ENCODE data around the gene SSBP1.

Gene SSBP1

DNA sequence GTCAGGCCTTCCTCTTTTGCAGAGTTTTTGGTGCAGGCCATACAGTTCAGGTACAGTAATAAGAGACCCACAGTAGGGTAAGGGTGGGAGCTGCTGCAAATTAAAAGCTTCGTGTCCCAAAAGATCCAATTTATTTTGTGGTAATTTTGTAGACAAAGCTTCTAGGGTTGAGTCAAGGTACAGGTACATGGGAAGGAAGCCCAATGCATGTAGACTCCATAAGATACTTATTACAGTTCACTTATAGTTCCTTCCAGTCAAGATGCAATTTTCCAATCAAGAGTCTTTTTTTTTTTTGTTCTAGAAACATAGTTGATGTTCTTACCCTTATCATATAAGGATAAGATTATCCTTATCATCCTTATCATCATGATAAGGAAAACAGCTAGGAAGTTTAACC, 38.2 kb downstream of the SSBP1 start, which contains the start of gene TAS2R4:
TSS of gene TAS2R4 (plus strand) at position 301 of the 400 bp plus-strand sequence. CDS start 1,815 bp downstream, outside the sequence.
- no peak for DNase-seq (ENCODE audit: low spot score)

DNA sequence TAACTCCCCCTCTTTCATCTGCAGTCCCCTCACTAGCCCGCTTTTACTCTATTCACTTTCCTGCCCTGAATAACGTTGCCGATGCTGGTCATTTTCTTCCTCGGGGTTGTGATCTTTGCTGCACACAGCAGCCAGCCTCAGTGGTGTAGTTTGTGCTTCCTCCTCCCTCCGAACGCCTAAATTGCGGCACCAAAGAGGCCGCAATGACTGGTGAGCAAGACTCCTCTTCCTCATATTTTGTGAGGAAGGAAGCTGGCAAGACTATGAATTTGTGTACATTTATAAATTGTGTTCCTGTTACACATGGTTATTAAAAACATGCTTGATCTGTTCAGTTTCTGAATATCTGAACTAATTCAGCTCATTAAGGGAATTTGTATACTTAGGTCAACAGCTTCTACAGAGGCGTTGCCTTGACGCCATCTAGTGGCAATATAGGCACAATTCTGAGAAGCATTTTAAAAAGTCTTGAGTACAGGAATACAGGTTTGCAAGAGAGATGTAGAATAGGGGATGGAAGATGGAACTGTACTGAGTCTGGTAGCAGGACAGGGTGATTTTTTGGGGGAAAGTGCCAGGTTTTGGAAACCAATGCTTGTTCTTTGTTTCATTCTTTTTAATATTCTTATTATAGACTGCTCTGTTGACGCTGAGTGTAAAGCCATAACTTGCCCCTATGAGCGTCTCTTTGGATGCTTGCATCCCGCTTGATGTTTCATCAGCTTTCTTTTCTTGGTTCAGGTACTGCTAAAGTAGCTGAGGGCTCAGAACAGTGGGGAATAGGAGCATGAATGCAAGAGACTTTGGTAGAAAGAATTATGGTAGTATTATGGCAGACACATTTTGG, 47.8 kb downstream of the SSBP1 start:
- peak; percentile 83 for DNase-seq (ENCODE audit: low spot score)

DNA sequence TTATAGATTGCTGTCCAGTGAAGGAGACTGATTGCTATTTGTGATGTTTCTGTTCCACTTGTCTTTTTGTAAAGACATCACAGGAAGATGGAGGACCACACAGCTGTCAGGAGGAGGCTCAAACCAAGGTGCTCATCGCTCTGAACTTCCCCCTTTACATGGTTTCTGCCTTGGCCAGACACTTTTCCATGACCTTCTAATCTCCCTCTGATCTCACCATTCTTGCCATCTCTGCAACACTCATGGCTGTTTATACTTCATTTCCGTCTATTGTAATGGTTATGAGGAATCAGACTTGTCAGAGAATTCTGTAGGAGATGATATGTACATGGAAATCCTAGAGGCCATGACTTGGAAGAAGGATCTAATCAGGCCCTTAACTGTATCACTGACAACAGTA, 50.1 kb downstream of the SSBP1 start:
- DNase-seq (ENCODE audit: low spot score), result no peak

DNA sequence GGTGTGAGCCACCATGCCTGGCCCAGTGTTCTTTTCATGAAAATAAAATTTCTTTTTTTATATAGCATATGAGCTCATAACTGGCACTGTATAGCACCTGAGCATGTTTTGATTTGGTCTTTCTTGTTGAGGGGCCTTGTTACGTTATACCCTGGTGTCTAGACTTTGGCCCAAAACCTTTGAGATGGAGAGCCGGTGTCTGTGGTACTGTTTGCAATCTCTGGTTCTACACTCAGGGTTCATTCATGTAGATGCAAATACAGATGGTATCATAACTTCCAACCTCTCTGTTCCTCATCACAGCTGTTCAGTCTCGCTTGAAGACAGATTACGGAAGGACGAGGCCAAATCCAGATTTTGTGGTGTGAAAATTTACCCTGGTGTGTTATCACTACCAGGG, 51.8 kb downstream of the SSBP1 start, which contains the start of gene TAS2R5:
TSS of gene TAS2R5 (plus strand) at position 301 of the 400 bp plus-strand sequence. CDS start 145 bp downstream, outside the sequence.
- no peak for DNase-seq (ENCODE audit: low spot score)

DNA sequence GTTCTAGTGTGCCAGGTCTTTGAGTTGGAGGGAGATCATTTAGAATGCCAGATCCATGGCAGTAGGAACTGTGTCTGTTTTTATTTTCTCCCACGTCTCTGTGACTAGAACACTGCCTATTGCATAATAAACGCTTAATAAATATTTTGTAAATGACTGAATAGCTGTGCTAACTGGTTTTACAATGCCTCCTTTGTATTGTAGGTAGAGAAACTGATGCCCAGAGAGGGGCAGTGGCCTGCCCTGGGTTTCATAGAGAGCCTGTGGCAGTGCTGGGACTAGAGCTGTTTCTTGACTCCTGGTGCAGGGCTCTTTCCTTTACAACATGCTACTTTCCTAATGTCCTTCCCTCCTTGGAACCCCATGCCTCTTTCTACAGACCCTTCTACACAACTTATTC, 54.4 kb downstream of the SSBP1 start:
- DNase-seq (ENCODE audit: low spot score), result no peak
